Measurements from ENCODE around the gene HES5. TPM values are rescaled to one million over a fixed set of nuclear protein-coding genes. Genes with fewer than 3 reads are reported as not detected.

HES5 gene
- polyA plus RNA-seq, 1 donor from 2014 or later: 0.81 TPM

- peak overlapping the region; percentile 44 for H3K27ac ChIP-seq (ENCODE audit: low read length)
Measured at GRCh38 chr1:2525572-2525919, 4.5 kb downstream of the HES5 start.

GRCh38 chr1:2523891-2524609 is 6.0 kb downstream of the HES5 start:
- H3K27me3 ChIP-seq (ENCODE audit: insufficient read depth, low read depth, low read length): no peaks in the 10 kb centered on the region
- no peaks in the 10 kb centered on the region for H3K36me3 ChIP-seq (ENCODE audit: insufficient read depth, low read length)
- peaks cover 10% of the 10 kb centered on the region for H4K20me1 ChIP-seq (ENCODE audit: insufficient read depth)
- no peaks in the 10 kb centered on the region for H3K9me2 ChIP-seq (ENCODE audit: insufficient read depth, low read length)
- TF ChIP-seq EZH2 (IDR thresholded peaks at IDR 0.05; ENCODE audit: borderline replicate concordance, insufficient read depth, low read length, poor library complexity, severe bottlenecking): no peak
- TF ChIP-seq EP300 (conservative IDR thresholded peaks at IDR 0.05; ENCODE audit: poor library complexity, severe bottlenecking): no peak
- TF ChIP-seq POLR2AphosphoS5 (IDR thresholded peaks at IDR 0.05): no peak
- TF ChIP-seq SMC3 (conservative IDR thresholded peaks at IDR 0.05; ENCODE audit: poor library complexity): no peak
- no peak for TF ChIP-seq CTCF (IDR thresholded peaks at IDR 0.05; ENCODE audit: poor library complexity, severe bottlenecking)
- TF ChIP-seq RAD21 (conservative IDR thresholded peaks at IDR 0.05): no peak
- no peak for TF ChIP-seq REST (IDR thresholded peaks at IDR 0.05; ENCODE audit: borderline replicate concordance)
- no peak for TF ChIP-seq TAF1 (IDR thresholded peaks at IDR 0.05; ENCODE audit: low read depth)
- no peak for TF ChIP-seq MXI1 (conservative IDR thresholded peaks at IDR 0.05; ENCODE audit: poor library complexity, severe bottlenecking)
- no peaks in the 10 kb centered on the region for H3K9me3 ChIP-seq (ENCODE audit: low read length)
- no peak overlapping the region for H3K9ac ChIP-seq (ENCODE audit: low read length)
- H3K79me2 ChIP-seq (replicated peaks; ENCODE audit: insufficient read depth, low read length): peaks cover 44% of the 10 kb centered on the region
- H3K4me2 ChIP-seq (ENCODE audit: low read length): no peak overlapping the region
- no peak overlapping the region for H3K27ac ChIP-seq (ENCODE audit: low read length)
- H3K4me3 ChIP-seq (ENCODE audit: low read length): peak overlapping the region; percentile 89
- no peak overlapping the region for H2AFZ ChIP-seq (ENCODE audit: low read depth, low read length)
- no peaks in the 10 kb centered on the region for H3F3A ChIP-seq (ENCODE audit: insufficient read depth, low read length, poor library complexity, severe bottlenecking)

More at GRCh38 chr1:2525572-2525919, 4.5 kb downstream of the HES5 start:
- peak overlapping the region; percentile 89 for H3K4me3 ChIP-seq (ENCODE audit: low read length)
- H3K79me2 ChIP-seq (replicated peaks; ENCODE audit: insufficient read depth, low read length): peaks cover 44% of the 10 kb centered on the region
- H3K27me3 ChIP-seq (ENCODE audit: insufficient read depth, low read depth, low read length): no peaks in the 10 kb centered on the region
- H2AFZ ChIP-seq (ENCODE audit: low read depth, low read length): no peak overlapping the region
- TF ChIP-seq TAF1 (IDR thresholded peaks at IDR 0.05; ENCODE audit: low read depth): no peak
- TF ChIP-seq CTCF (IDR thresholded peaks at IDR 0.05; ENCODE audit: poor library complexity, severe bottlenecking): no peak
- TF ChIP-seq RAD21 (conservative IDR thresholded peaks at IDR 0.05): no peak
- no peak for TF ChIP-seq EP300 (conservative IDR thresholded peaks at IDR 0.05; ENCODE audit: poor library complexity, severe bottlenecking)
- no peak for TF ChIP-seq EZH2 (IDR thresholded peaks at IDR 0.05; ENCODE audit: borderline replicate concordance, insufficient read depth, low read length, poor library complexity, severe bottlenecking)
- no peak for TF ChIP-seq MXI1 (conservative IDR thresholded peaks at IDR 0.05; ENCODE audit: poor library complexity, severe bottlenecking)
- TF ChIP-seq SMC3 (conservative IDR thresholded peaks at IDR 0.05; ENCODE audit: poor library complexity): no peak
- TF ChIP-seq POLR2AphosphoS5 (IDR thresholded peaks at IDR 0.05): no peak
- H3K36me3 ChIP-seq (ENCODE audit: insufficient read depth, low read length): no peaks in the 10 kb centered on the region
- H3K9me2 ChIP-seq (ENCODE audit: insufficient read depth, low read length): no peaks in the 10 kb centered on the region
- H4K20me1 ChIP-seq (ENCODE audit: insufficient read depth): peaks cover 10% of the 10 kb centered on the region
- H3K9ac ChIP-seq (ENCODE audit: low read length): peak overlapping the region; percentile 79
- H3K4me2 ChIP-seq (ENCODE audit: low read length): peak overlapping the region; percentile 84
- no peaks in the 10 kb centered on the region for H3F3A ChIP-seq (ENCODE audit: insufficient read depth, low read length, poor library complexity, severe bottlenecking)
- H3K9me3 ChIP-seq (ENCODE audit: low read length): no peaks in the 10 kb centered on the region
